H9 (cell line): ENCODE results near the gene SRP68. TPM values are rescaled to one million over a fixed set of nuclear protein-coding genes. Genes with fewer than 3 reads are reported as not detected.

Experiments
- DNase-seq: peaks from one replicate; pipeline ENCODE4 v3.0.0-alpha.2; 2017
- H2AFZ ChIP-seq: one replicate; pipeline ENCODE4 v1.6.1; 2013; ENCODE audit warnings: mild to moderate bottlenecking, low read length, control low read depth, moderate library complexity
- H2AK5ac ChIP-seq: 2 replicates; pipeline ENCODE4 v1.6.1; 2013; ENCODE audit warnings: low read length, control low read depth, mixed read lengths; ENCODE audit not compliant: insufficient read length
- H2BK120ac ChIP-seq: one replicate; pipeline ENCODE4 v1.6.1; 2013; ENCODE audit warnings: low read depth, mild to moderate bottlenecking, low read length, control low read depth, inconsistent platforms; ENCODE audit not compliant: poor library complexity, severe bottlenecking
- H2BK12ac ChIP-seq: 2 replicates; pipeline ENCODE4 v1.6.1; 2013; ENCODE audit warnings: low read length, control low read depth, mixed read lengths, low read depth; ENCODE audit not compliant: insufficient read length
- H2BK15ac ChIP-seq: 2 replicates; pipeline ENCODE4 v1.6.1; 2013; ENCODE audit warnings: low read depth, low read length, control low read depth
- H2BK20ac ChIP-seq: one replicate; pipeline ENCODE4 v1.6.1; 2013; ENCODE audit warnings: low read depth, mild to moderate bottlenecking, low read length, control low read depth, inconsistent platforms; ENCODE audit not compliant: poor library complexity, severe bottlenecking
- H2BK5ac ChIP-seq: 2 replicates; pipeline ENCODE4 v1.6.1; 2013; ENCODE audit warnings: low read length, control low read depth, mixed read lengths; ENCODE audit not compliant: insufficient read length
- H3K14ac ChIP-seq: 2 replicates; pipeline ENCODE4 v1.6.1; 2013; ENCODE audit warnings: low read length, control low read depth; ENCODE audit not compliant: insufficient read depth
- H3K18ac ChIP-seq: 2 replicates; pipeline ENCODE4 v1.6.1; 2013; ENCODE audit warnings: low read depth, mild to moderate bottlenecking, mixed read lengths, low read length, control low read depth; ENCODE audit not compliant: insufficient read length
- H3K23ac ChIP-seq: 2 replicates; pipeline ENCODE4 v1.6.1; 2013; ENCODE audit warnings: low read length, control low read depth, mixed read lengths, low read depth; ENCODE audit not compliant: insufficient read length
- H3K23me2 ChIP-seq: 2 replicates; pipeline ENCODE4 v1.6.1; 2013; ENCODE audit warnings: low read depth, mild to moderate bottlenecking, mixed read lengths, low read length, control low read depth; ENCODE audit not compliant: insufficient read length, poor library complexity, severe bottlenecking
- H3K27ac ChIP-seq: 2 replicates; pipeline ENCODE4 v1.5.1; 2013; ENCODE audit warnings: low read length, control low read depth, mixed read lengths, low read depth; ENCODE audit not compliant: insufficient read length
- H3K27me3 ChIP-seq: 2 replicates; pipeline ENCODE4 v1.6.1; 2013; ENCODE audit warnings: low read length, control low read depth, inconsistent platforms; ENCODE audit not compliant: insufficient read depth
- H3K4ac ChIP-seq: 2 replicates; pipeline ENCODE4 v1.6.1; 2013; ENCODE audit warnings: low read depth, mild to moderate bottlenecking, control low read depth, inconsistent platforms, low read length, moderate library complexity
- H3K4me1 ChIP-seq: 2 replicates; pipeline ENCODE4 v1.6.1; 2013; ENCODE audit warnings: low read length, control low read depth, inconsistent platforms; ENCODE audit not compliant: insufficient read depth
- H3K4me2 ChIP-seq: 2 replicates; pipeline ENCODE4 v1.6.1; 2013; ENCODE audit warnings: low read length, control low read depth, mixed read lengths; ENCODE audit not compliant: insufficient read length, insufficient read depth
- H3K56ac ChIP-seq: 2 replicates; pipeline ENCODE4 v1.6.1; 2013; ENCODE audit warnings: low read depth, mild to moderate bottlenecking, mixed read lengths, low read length, control low read depth; ENCODE audit not compliant: insufficient read length
- H3K79me1 ChIP-seq: 2 replicates; pipeline ENCODE4 v1.6.1; 2013; ENCODE audit warnings: low read depth, mild to moderate bottlenecking, moderate library complexity, low read length, control low read depth, inconsistent platforms; ENCODE audit not compliant: insufficient read depth, poor library complexity, severe bottlenecking
- H3K79me2 ChIP-seq: 2 replicates; pipeline ENCODE4 v1.6.1; 2013; ENCODE audit warnings: low read length, control low read depth, inconsistent platforms; ENCODE audit not compliant: insufficient read depth
- H3K9ac ChIP-seq: 2 replicates; pipeline ENCODE4 v1.6.1; 2013; ENCODE audit warnings: low read length, control low read depth, mixed read lengths; ENCODE audit not compliant: insufficient read length; ENCODE audit errors: extremely low read depth
- H3K9me3 ChIP-seq: one replicate; pipeline ENCODE4 v1.6.1; 2013; ENCODE audit warnings: low read depth, low read length, inconsistent platforms; ENCODE audit not compliant: control insufficient read depth
- H3T11ph ChIP-seq: one replicate; pipeline ENCODE4 v1.6.1; 2013; ENCODE audit warnings: mild to moderate bottlenecking, low read length, control low read depth, inconsistent platforms
- H4K20me1 ChIP-seq: one replicate; pipeline ENCODE4 v1.6.1; 2013; ENCODE audit not compliant: control insufficient read depth, insufficient read length, insufficient read depth
- H4K5ac ChIP-seq: 2 replicates; pipeline ENCODE4 v1.6.1; 2013; ENCODE audit warnings: low read depth, mild to moderate bottlenecking, mixed read lengths, low read length, control low read depth; ENCODE audit not compliant: insufficient read length
- H4K8ac ChIP-seq: replicated peaks from 2 replicates; pipeline ENCODE4 v1.6.1; 2013; ENCODE audit warnings: low read length, control low read depth, mixed read lengths, low read depth; ENCODE audit not compliant: insufficient read length
- H4K91ac ChIP-seq: 2 replicates; pipeline ENCODE4 v1.6.1; 2013; ENCODE audit warnings: low read depth, mild to moderate bottlenecking, moderate library complexity, mixed read lengths, low read length, control low read depth; ENCODE audit not compliant: insufficient read length
- H3K27ac Mint-ChIP-seq, 3 experiments: 2 replicates in 2 of 3; 3 replicates in 1 of 3; pipeline ENCODE4 v1.8.0; 2020 to 2021; ENCODE audit warnings: mixed read lengths in 3 of 3, mild to moderate bottlenecking in 1 of 3, moderate library complexity in 1 of 3
- H3K27me3 Mint-ChIP-seq: 2 replicates; pipeline ENCODE4 v1.8.0; 2021; ENCODE audit warnings: low read depth, mild to moderate bottlenecking, moderate library complexity, mixed read lengths
- H3K36me3 Mint-ChIP-seq, 3 experiments: 2 replicates in 2 of 3; 3 replicates in 1 of 3; pipeline ENCODE4 v1.8.0; 2020 to 2021; ENCODE audit warnings: low read depth in 3 of 3, mixed read lengths in 3 of 3; ENCODE audit not compliant: insufficient read depth in 1 of 3
- H3K4me1 Mint-ChIP-seq, 2 experiments: 2 replicates each; pipeline ENCODE4 v1.8.0; 2020; ENCODE audit warnings: mixed read lengths in 2 of 2
- H3K4me3 Mint-ChIP-seq, 2 experiments: 2 replicates in 1 of 2; 3 replicates in 1 of 2; pipeline ENCODE4 v1.8.0; 2020 to 2021; ENCODE audit warnings: mild to moderate bottlenecking in 2 of 2, mixed read lengths in 2 of 2, moderate library complexity in 1 of 2
- H3K9me3 Mint-ChIP-seq, 2 experiments: 2 replicates in 1 of 2; 3 replicates in 1 of 2; pipeline ENCODE4 v1.8.0; 2020; ENCODE audit warnings: mild to moderate bottlenecking in 2 of 2, mixed read lengths in 2 of 2, moderate library complexity in 1 of 2
- WGBS: extraction: QIAGEN DNeasy Blood & Tissue Kit; methylation state at CpG from one replicate; pipeline ENCODE4 v1.1.7; 2013; ENCODE audit warnings: missing lambda C conversion rate, low lambda C conversion rate, mixed read lengths; ENCODE audit not compliant: insufficient read length; ENCODE audit errors: extremely low coverage; 5-methylcytosine and 5-hydroxymethylcytosine counted together
- total RNA-seq: library from RNA; stranded (reverse); gene quantifications from 2 replicates; pipeline ENCODE4 v1.2.1, GENCODE V29; 2021
- TF ChIP-seq, protein P1 (sequence below): fragments of 200-600 bp; sonication (generic); conservative IDR thresholded peaks from 3 replicates; pipeline ENCODE4 v1.8.0; 2021; ENCODE audit warnings: antibody characterized with exemption, mild to moderate bottlenecking

Gene SRP68
- total RNA-seq, 1 experiment from 2014 or later: 86.1 TPM

DNA sequence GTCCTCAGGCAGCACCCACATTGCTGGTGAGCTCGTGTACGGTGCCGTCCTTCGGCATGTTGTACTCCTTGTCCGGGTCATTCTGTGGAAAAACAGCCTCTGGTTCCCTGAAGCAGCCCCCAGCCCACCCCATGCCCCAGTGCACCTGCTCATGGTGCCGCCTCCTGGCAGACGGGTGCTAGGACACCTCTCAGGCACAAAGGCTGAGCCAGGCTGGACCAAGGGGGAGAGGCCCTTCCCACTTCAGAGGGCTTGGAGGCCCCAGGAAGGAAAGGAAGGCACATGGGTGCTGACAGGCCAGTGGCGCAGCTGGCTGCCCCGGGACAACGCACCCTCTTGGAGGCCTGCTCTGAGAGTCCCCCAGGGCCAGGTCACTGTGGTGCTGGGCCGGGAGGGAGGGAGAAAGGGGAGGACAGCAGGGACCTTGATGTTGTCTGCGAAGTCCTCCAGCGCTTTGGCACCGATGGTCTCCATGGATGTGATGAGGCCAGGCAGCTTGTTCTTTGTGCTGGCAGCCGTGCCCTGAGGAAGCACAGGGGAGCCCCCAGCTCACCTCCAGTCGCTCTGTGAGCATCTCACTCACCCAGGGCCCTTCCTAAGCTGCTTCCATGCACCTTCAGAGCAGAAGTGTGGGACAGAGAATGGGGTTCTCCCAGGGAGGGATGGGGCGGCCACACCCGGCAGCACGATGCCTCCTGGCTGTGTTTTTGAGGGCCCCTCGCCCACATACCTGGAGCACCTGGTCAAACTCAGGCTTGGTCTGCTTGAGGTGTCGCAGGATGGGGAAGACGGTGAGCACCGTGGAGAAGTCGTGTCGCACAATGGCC lies 15.9 kb upstream of the SRP68 start:
- no peak overlapping the region; a peak in 1 of 5 replicates for H3K4me3 Mint-ChIP-seq
- TF ChIP-seq, protein P1, sequence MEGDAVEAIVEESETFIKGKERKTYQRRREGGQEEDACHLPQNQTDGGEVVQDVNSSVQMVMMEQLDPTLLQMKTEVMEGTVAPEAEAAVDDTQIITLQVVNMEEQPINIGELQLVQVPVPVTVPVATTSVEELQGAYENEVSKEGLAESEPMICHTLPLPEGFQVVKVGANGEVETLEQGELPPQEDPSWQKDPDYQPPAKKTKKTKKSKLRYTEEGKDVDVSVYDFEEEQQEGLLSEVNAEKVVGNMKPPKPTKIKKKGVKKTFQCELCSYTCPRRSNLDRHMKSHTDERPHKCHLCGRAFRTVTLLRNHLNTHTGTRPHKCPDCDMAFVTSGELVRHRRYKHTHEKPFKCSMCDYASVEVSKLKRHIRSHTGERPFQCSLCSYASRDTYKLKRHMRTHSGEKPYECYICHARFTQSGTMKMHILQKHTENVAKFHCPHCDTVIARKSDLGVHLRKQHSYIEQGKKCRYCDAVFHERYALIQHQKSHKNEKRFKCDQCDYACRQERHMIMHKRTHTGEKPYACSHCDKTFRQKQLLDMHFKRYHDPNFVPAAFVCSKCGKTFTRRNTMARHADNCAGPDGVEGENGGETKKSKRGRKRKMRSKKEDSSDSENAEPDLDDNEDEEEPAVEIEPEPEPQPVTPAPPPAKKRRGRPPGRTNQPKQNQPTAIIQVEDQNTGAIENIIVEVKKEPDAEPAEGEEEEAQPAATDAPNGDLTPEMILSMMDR: peak; percentile 60
- no peak overlapping the region; a peak in 3 of 7 replicates for H3K27ac Mint-ChIP-seq
- Histone ChIP-seq H4K8ac (no peak overlapping the region), H3K4me1 (no peaks in the 10 kb centered on the region), H3K14ac (no peak overlapping the region), H3K27me3 (no peaks in the 10 kb centered on the region), H4K20me1 (no peaks in the 10 kb centered on the region), H4K5ac (no peak overlapping the region), H2BK20ac (no peak overlapping the region), H2BK120ac (no peak overlapping the region), H3K4ac (no peak overlapping the region), H3K23me2 (no peaks in the 10 kb centered on the region), H3K4me2 (no peak overlapping the region), H3K23ac (no peak overlapping the region), H2AFZ (no peak overlapping the region), H2BK12ac (no peak overlapping the region), H3K79me2 (no peaks in the 10 kb centered on the region), H2BK15ac (no peak overlapping the region), H2AK5ac (no peak overlapping the region), H3K27ac (no peak overlapping the region), H3K79me1 (no peaks in the 10 kb centered on the region), H3K18ac (no peak overlapping the region), H3K56ac (no peak overlapping the region), H3K9me3 (no peaks in the 10 kb centered on the region), H4K91ac (no peak overlapping the region), H2BK5ac (no peak overlapping the region), H3K9ac (no peak overlapping the region), H3T11ph (no peak overlapping the region)
- H3K9me3 Mint-ChIP-seq: no peaks in the 10 kb centered on the region
- no peaks in the 10 kb centered on the region for H3K27me3 Mint-ChIP-seq
- no peaks in the 10 kb centered on the region for H3K4me1 Mint-ChIP-seq
- peaks cover 18 to 83% (median 81%) of the 10 kb centered on the region in 3 experiments; a peak in 6 of 7 replicates for H3K36me3 Mint-ChIP-seq
- no CpG with 5 or more reads among the region's 25 CpGs for WGBS
- DNase-seq: peak; percentile 74
